Lower leg skin (tissue), 4 donors: ENCODE measurements around the gene SLBP. TPM values are rescaled to one million over a fixed set of nuclear protein-coding genes. Genes with fewer than 3 reads are reported as not detected.

Source experiments
- DNase-seq, 2 donors: peaks; one replicate each; pipeline ENCODE4 v3.0.0-alpha.2; 2019; ENCODE audit warnings: low spot score in 2 of 2
- H3K4me3 ChIP-seq: fragments of 200-600 bp; sonication (generic); 2 replicates; pipeline ENCODE4 v1.5.1; 2017; ENCODE audit warnings: mild to moderate bottlenecking, low read depth; ENCODE audit not compliant: poor library complexity, severe bottlenecking
- POLR2A ChIP-seq, 2 donors: fragments of 450-650 bp; IDR thresholded peaks; one replicate each; pipeline ENCODE4 v1.6.1; 2016 to 2017; ENCODE audit warnings: antibody characterized with exemption in 2 of 2, mild to moderate bottlenecking in 1 of 2, moderate library complexity in 1 of 2
- WGBS, 2 donors: methylation state at CpG; one replicate each; pipeline ENCODE4 v1.1.5; 2018; 5-methylcytosine and 5-hydroxymethylcytosine counted together
- intact Hi-C: fragments of 100-400 bp; cut with DNase I; formaldehyde crosslinking; loops from one replicate; pipeline ENCODE4 v1.15.0; 2023; ENCODE audit warnings: low total_unique reads
- total RNA-seq, 4 donors: library from RNA; depleted of rRNA; stranded (reverse); fragments of >200 nt; gene quantifications; one replicate each; pipeline ENCODE4 v1.1.0, GENCODE V29; 2016
- TF ChIP-seq, protein P1 (sequence below), 3 donors: fragments of 450-650 bp; IDR thresholded peaks; one replicate each; pipeline ENCODE4 v1.5.1; 2016; ENCODE audit warnings: antibody characterized with exemption in 3 of 3, mild to moderate bottlenecking in 3 of 3, moderate library complexity in 2 of 3

Gene SLBP
- total RNA-seq, 4 donors from 2014 or later, result 45.8 to 66.9 (median 59.4) TPM

DNA sequence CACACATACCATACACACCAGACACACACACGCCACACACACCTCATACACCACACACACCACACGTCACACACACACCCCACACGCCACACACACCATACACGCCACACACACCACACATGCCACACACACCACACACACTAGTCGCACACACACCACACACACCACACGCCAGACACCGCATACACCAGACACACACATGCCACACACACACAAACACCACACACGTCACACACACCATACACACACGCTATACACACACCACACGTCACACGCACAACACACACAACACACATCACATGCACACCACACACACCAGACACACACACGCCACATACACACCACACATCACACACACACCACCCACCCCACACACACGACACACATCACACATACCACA is 60.0 kb downstream of the SLBP start:
- no peak for TF ChIP-seq POLR2A (IDR thresholded peaks at IDR 0.05)
- TF ChIP-seq, protein P1, sequence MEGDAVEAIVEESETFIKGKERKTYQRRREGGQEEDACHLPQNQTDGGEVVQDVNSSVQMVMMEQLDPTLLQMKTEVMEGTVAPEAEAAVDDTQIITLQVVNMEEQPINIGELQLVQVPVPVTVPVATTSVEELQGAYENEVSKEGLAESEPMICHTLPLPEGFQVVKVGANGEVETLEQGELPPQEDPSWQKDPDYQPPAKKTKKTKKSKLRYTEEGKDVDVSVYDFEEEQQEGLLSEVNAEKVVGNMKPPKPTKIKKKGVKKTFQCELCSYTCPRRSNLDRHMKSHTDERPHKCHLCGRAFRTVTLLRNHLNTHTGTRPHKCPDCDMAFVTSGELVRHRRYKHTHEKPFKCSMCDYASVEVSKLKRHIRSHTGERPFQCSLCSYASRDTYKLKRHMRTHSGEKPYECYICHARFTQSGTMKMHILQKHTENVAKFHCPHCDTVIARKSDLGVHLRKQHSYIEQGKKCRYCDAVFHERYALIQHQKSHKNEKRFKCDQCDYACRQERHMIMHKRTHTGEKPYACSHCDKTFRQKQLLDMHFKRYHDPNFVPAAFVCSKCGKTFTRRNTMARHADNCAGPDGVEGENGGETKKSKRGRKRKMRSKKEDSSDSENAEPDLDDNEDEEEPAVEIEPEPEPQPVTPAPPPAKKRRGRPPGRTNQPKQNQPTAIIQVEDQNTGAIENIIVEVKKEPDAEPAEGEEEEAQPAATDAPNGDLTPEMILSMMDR (IDR thresholded peaks at IDR 0.05), result no peak

DNA sequence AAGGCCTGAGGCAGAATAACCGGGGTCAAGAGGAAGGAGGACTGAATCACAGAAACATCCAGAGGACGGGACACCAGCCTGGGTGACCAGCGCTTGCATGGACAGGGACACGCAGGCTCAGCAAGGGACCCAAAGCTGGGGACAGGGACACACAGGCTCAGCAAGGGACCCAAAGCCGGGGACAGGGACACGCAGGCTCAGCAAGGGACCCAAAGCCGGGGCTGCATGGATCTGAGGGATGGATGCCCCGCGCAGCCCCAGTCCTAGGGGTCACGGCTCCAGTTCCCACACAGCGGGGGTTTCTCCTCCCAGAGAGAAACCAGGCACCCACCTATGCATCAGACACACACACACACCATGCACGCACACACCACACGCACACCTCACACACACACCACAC is 60.5 kb downstream of the SLBP start:
- DNase-seq, result no peak
- H3K4me3 ChIP-seq, result no peak overlapping the region
- 96 to 97% methylated on average over 13 of the region's 13 CpGs for WGBS, 2 donors
- TF ChIP-seq, protein P1 (IDR thresholded peaks at IDR 0.05), result no peak
- TF ChIP-seq POLR2A (IDR thresholded peaks at IDR 0.05), result no peak
- intact Hi-C loops, result no loop called here

More for the DNA sequence above, 60.0 kb downstream of the SLBP start:
- 97 to 98% methylated on average over 13 of the region's 13 CpGs for WGBS, 2 donors
- no peak overlapping the region for H3K4me3 ChIP-seq
- DNase-seq, result no peak
- intact Hi-C loops, result no loop called here

DNA sequence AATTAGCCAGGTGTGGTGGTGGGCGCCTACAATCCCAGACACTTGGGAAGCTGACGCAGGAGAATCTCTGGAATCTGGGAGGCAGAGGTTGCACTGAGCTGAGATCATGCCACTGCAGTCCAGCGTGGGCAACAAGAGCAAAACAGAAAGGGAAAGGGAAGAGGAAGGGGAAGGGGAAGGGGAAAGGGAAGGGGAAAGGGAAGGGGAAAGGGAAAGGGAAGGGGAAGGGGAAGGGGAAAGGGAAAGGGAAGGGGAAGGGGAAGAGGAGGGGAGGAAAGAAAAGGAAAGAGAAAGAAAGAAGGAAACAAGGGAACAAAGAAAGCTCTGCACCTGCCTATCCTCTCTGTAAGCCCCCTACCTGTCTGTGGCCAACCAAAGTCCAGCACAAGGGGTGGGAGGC is 63.2 kb downstream of the SLBP start:
- DNase-seq, result no peak
- no peak overlapping the region for H3K4me3 ChIP-seq
- TF ChIP-seq POLR2A (IDR thresholded peaks at IDR 0.05), result no peak
- TF ChIP-seq, protein P1 (IDR thresholded peaks at IDR 0.05), result no peak
- 75 to 80% methylated on average over 3 of the region's 3 CpGs for WGBS, 2 donors
- intact Hi-C loops, result no loop called here

DNA sequence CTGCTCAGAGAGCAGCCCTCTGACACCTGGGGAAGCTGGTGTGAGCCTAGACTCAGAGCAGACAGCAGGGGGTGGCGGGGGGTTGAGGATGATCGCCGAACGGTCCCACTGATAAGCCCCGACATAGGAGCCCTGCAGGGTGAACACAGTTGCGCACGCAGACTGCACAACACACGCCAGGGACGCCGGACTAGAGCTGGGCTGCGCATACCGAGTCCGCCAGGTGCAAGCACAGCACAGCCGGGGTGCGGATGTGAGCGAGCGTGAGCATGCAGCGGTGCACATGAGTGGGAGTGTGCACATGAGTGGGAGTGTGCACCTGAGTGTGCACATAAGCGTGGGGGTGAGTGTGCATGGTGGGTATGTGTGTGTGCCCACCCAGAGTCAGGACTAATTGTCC is 64.7 kb downstream of the SLBP start:
- no peak overlapping the region for H3K4me3 ChIP-seq
- WGBS, 2 donors, result 88 to 93% methylated on average over 19 of the region's 19 CpGs
- DNase-seq, result no peak
- intact Hi-C loops, result no loop called here
- TF ChIP-seq, protein P1 (IDR thresholded peaks at IDR 0.05), result no peak
- no peak for TF ChIP-seq POLR2A (IDR thresholded peaks at IDR 0.05)

DNA sequence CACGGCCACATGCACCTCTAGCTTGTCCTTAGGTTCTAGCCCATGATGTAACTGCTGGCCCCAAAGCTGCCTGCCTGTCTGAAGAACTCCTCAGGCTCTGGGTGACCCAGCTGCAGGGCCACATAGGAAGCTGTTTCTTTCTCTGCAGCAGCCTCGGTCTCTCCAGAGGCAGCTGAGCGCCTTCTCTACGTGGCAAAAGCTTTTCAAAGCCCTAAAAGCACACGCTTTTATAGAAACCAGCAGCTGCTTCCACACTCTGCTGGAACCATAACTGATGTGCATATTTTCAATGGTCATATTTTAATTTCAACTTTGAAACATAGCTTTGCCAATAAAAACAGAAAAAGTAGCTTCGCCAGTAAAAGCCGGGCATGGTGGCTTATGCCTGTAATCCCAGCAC is 65.4 kb downstream of the SLBP start:
- H3K4me3 ChIP-seq, result no peak overlapping the region
- DNase-seq, result no peak
- intact Hi-C loops, result no loop called here
- 74 to 85% methylated on average over 7 of the region's 7 CpGs for WGBS, 2 donors
- no peak for TF ChIP-seq POLR2A (IDR thresholded peaks at IDR 0.05)
- TF ChIP-seq, protein P1 (IDR thresholded peaks at IDR 0.05), result no peak

DNA sequence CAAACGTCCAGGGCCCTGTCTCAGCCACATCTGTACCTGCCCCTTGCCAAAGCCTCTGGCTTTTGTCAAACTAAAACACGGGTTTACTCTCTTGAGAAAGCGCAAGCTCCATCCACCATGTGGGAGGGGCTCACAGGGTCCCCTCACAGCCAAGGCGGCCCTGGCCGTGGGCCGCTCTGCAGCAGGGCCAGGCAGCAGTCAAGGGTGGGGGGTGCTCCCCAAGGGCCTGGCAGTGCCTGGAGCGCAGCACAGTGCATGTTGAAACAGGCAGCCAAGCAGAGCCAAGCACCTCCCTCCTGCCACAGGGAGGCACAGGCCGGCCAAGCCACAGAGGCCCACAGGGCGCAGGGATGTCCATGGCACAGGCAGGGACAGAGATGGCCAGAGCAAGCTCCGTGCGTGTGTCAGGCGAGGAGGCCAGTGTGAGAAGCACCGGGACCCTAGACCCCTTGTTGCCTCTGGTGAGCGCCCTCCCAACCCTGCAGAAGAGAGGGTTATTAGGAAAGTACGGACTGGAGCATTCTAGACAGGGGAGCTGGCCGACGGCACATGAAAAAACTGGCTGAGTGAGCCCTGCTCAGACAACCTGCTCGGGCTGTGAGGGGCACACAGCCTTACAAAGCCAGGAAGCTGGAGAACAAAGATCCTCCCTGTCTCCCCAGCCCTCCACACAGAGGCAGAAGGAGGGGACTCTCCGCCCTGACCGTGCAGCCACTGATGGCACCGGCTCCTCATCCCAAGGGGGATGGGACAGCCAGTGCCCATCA is 67.0 kb downstream of the SLBP start:
- H3K4me3 ChIP-seq, result no peak overlapping the region
- intact Hi-C loops, result no loop called here
- TF ChIP-seq, protein P1 (IDR thresholded peaks at IDR 0.05), result no peak
- TF ChIP-seq POLR2A (IDR thresholded peaks at IDR 0.05), result no peak
- 24 to 57% methylated on average over 13 to 17 of the region's 21 CpGs for WGBS, 2 donors
- no peak for DNase-seq
